ENCODE measurements around the gene JPH4.

DNA sequence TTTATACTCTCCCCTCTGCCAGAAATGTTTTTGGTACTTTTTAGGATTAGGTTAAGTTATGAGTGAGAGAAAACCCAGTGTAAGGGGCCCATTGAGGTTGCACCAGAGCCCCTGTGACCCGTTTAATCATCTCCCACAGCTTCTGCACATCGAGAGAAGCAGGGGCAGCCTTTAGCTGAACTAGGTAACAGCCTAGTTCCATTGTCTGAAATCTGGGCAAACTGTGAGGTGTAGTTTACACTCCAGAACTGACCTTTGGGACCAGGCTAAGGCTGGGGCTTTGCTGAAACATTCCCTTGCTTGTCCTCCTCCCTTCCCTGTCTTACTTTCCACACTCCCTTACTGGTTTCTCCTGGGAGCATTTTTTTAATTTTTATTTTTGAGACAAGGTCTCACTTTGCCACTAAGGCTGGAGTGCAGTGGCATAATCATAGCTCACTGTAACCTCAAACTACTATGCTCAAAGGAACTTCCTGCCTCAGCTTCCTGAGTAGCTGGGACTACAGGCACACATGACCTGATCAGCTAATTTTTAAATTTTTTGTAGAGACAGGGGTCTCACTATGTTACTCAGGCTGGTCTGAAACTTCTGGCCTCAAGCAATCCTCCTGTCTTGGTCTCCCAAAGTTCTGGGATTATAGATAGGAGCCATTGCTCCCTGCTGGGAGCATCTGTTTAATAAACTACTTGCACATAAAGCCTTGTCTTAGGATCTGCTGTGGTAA is 31.7 kb upstream of the JPH4 start:
- TF ChIP-seq PPARA (CRISPR knock-in tag; IDR thresholded peaks at IDR 0.05; ENCODE audit: borderline replicate concordance) (no peak), RARB (CRISPR knock-in tag; IDR thresholded peaks at IDR 0.05) (no peak), ZC3H10 (CRISPR knock-in tag; IDR thresholded peaks at IDR 0.05) (no peak), POU6F1 (CRISPR knock-in tag; IDR thresholded peaks at IDR 0.05; ENCODE audit: borderline replicate concordance, low read depth) (no peak), ESRRG (CRISPR knock-in tag; IDR thresholded peaks at IDR 0.05) (no peak), ISL1 (CRISPR knock-in tag; IDR thresholded peaks at IDR 0.05) (no peak), ZFP30 (CRISPR knock-in tag; IDR thresholded peaks at IDR 0.05) (no peak), TOX (CRISPR knock-in tag; IDR thresholded peaks at IDR 0.05; ENCODE audit: borderline replicate concordance) (no peak), GLIS3 (CRISPR knock-in tag; IDR thresholded peaks at IDR 0.05) (no peak), CREB5 (CRISPR knock-in tag; IDR thresholded peaks at IDR 0.05; ENCODE audit: low read depth) (no peak), TCF4 (CRISPR knock-in tag; IDR thresholded peaks at IDR 0.05; ENCODE audit: borderline replicate concordance) (no peak)
- TF ChIP-seq, protein P1, sequence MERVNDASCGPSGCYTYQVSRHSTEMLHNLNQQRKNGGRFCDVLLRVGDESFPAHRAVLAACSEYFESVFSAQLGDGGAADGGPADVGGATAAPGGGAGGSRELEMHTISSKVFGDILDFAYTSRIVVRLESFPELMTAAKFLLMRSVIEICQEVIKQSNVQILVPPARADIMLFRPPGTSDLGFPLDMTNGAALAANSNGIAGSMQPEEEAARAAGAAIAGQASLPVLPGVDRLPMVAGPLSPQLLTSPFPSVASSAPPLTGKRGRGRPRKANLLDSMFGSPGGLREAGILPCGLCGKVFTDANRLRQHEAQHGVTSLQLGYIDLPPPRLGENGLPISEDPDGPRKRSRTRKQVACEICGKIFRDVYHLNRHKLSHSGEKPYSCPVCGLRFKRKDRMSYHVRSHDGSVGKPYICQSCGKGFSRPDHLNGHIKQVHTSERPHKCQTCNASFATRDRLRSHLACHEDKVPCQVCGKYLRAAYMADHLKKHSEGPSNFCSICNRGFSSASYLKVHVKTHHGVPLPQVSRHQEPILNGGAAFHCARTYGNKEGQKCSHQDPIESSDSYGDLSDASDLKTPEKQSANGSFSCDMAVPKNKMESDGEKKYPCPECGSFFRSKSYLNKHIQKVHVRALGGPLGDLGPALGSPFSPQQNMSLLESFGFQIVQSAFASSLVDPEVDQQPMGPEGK (CRISPR knock-in tag; IDR thresholded peaks at IDR 0.05; ENCODE audit: borderline replicate concordance) = no peak
